OCI-LY3 (cell line): ENCODE measurements around the gene ARSJ.
A peak's percentile ranks its signal among the peaks of the same experiment; 100 is the strongest.

ENCODE experiments used
- H2AFZ ChIP-seq: fragments of 200-600, 300-600 bp; shearing (Covaris generic); 2 replicates; pipeline ENCODE4 v1.6.0; 2014; ENCODE audit warnings: antibody characterized with exemption, low read depth, low read length
- H3K27ac ChIP-seq: fragments of 200-600, 300-600 bp; sonication (generic); 2 replicates; pipeline ENCODE4 v1.5.1; 2014; ENCODE audit warnings: mild to moderate bottlenecking, low read length, moderate library complexity, mixed read lengths
- H3K27me3 ChIP-seq: fragments of 200-600, 300-600 bp; sonication (generic); 2 replicates; pipeline ENCODE4 v1.6.1; 2014; ENCODE audit warnings: low read depth, low read length, mixed read lengths
- H3K36me3 ChIP-seq: fragments of 200-600, 300-600 bp; sonication (generic); replicated peaks from 2 replicates; pipeline ENCODE3; 2014; ENCODE audit warnings: low read depth, low read length, mixed read lengths
- H3K4me1 ChIP-seq: fragments of 300-600, 200-600 bp; sonication (generic); 2 replicates; pipeline ENCODE4 v1.6.1; 2014; ENCODE audit warnings: low read length, mixed read lengths
- H3K4me2 ChIP-seq: fragments of 200-600, 300-600 bp; sonication (generic); 2 replicates; pipeline ENCODE4 v1.6.1; 2014; ENCODE audit warnings: low read length, mixed read lengths
- H3K4me3 ChIP-seq: fragments of 300-600, 200-600 bp; sonication (generic); 2 replicates; pipeline ENCODE4 v1.5.1; 2014; ENCODE audit warnings: antibody characterized with exemption, mild to moderate bottlenecking, low read length, moderate library complexity
- H3K79me2 ChIP-seq: fragments of 300-600, 200-600 bp; shearing (Covaris generic); 2 replicates; pipeline ENCODE4 v1.6.1; 2014; ENCODE audit warnings: mild to moderate bottlenecking, low read length, mixed read lengths
- H3K9ac ChIP-seq: fragments of 300-600, 200-600 bp; shearing (Covaris generic); 2 replicates; pipeline ENCODE4 v1.6.0; 2014; ENCODE audit warnings: mild to moderate bottlenecking, low read length, moderate library complexity
- H3K9me3 ChIP-seq: fragments of 200-600, 300-600 bp; shearing (Covaris generic); 2 replicates; pipeline ENCODE4 v1.6.1; 2014; ENCODE audit warnings: low read length, mixed read lengths; ENCODE audit not compliant: insufficient read depth
- H4K20me1 ChIP-seq: fragments of 200-600, 300-600 bp; sonication (generic); 2 replicates; pipeline ENCODE4 v1.6.1; 2016; ENCODE audit warnings: low read length, mixed read lengths; ENCODE audit not compliant: insufficient read depth
- EZH2phosphoT487 ChIP-seq: fragments of 200-600 bp; shearing (Covaris generic); IDR thresholded peaks from 2 replicates; pipeline ENCODE4 v1.6.1; 2018; ENCODE audit warnings: antibody characterized with exemption, mixed run types, low read depth
- TF ChIP-seq, protein P1 (sequence below): fragments of 200-600, 300-600 bp; sonication (generic); IDR thresholded peaks from 2 replicates; pipeline ENCODE4 v1.5.1; 2014; ENCODE audit warnings: antibody characterized with exemption, low read length, low read depth

The ARSJ gene

DNA sequence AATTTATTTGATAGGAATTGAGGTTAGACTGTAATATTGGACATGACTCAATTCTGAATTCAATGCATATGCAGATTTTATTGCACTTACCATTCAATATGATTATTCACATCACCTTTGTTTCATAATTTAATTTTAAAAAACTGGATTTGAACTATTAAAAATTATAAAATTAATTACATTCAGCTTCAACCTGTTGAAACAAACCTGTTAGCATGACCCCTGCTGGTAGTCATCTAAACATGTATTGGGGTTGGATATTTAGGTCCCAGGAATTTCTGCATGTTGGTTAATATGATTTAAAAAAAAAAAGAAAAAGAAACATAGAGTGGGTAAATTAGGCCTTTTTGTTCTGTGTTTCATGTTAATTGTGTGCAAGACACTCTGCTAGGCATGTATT is 85.9 kb downstream of the ARSJ start:
- H3K9ac ChIP-seq, result no peak overlapping the region
- H3K9me3 ChIP-seq, result no peaks in the 10 kb centered on the region
- no peaks in the 10 kb centered on the region for H3K4me1 ChIP-seq
- H3K36me3 ChIP-seq, result no peaks in the 10 kb centered on the region
- no peaks in the 10 kb centered on the region for H3K79me2 ChIP-seq
- 0 out of 2 replicates have a peak, but pooled peaks cover 13% of the 10 kb centered on the region for H3K27me3 ChIP-seq
- H4K20me1 ChIP-seq, result no peaks in the 10 kb centered on the region
- H3K4me3 ChIP-seq, result no peak overlapping the region
- no peak overlapping the region for H3K27ac ChIP-seq
- TF ChIP-seq, protein P1, sequence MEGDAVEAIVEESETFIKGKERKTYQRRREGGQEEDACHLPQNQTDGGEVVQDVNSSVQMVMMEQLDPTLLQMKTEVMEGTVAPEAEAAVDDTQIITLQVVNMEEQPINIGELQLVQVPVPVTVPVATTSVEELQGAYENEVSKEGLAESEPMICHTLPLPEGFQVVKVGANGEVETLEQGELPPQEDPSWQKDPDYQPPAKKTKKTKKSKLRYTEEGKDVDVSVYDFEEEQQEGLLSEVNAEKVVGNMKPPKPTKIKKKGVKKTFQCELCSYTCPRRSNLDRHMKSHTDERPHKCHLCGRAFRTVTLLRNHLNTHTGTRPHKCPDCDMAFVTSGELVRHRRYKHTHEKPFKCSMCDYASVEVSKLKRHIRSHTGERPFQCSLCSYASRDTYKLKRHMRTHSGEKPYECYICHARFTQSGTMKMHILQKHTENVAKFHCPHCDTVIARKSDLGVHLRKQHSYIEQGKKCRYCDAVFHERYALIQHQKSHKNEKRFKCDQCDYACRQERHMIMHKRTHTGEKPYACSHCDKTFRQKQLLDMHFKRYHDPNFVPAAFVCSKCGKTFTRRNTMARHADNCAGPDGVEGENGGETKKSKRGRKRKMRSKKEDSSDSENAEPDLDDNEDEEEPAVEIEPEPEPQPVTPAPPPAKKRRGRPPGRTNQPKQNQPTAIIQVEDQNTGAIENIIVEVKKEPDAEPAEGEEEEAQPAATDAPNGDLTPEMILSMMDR, result peak; percentile 50
- TF ChIP-seq EZH2phosphoT487, result no peak
- no peak overlapping the region for H3K4me2 ChIP-seq
- no peak overlapping the region for H2AFZ ChIP-seq

DNA sequence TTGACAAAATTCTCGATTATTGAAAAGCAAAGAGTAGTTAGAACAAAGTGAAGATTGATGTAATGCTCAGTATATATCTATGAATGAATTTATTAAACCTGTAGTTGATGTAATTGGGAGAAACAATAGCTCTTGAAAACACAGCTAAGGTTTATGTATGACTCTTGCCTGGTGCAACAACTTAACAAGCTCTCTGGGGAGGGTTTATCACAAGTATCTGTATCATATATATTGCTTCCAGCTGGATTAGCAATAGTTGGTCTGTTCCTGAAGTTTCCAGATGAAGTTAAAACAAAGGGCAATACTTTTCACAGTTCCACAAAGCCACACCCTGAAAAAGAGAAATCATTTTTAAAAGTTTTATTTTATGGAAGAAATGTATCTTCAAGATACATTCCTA is 91.4 kb downstream of the ARSJ start:
- no peaks in the 10 kb centered on the region for H3K79me2 ChIP-seq
- H3K4me1 ChIP-seq, result no peaks in the 10 kb centered on the region
- no peaks in the 10 kb centered on the region for H4K20me1 ChIP-seq
- H3K4me2 ChIP-seq, result no peak overlapping the region
- H3K27me3 ChIP-seq, result no peaks in the 10 kb centered on the region
- TF ChIP-seq EZH2phosphoT487, result no peak
- TF ChIP-seq, protein P1, result no peak
- H3K27ac ChIP-seq, result no peak overlapping the region
- no peaks in the 10 kb centered on the region for H3K36me3 ChIP-seq
- H3K4me3 ChIP-seq, result no peak overlapping the region
- no peak overlapping the region for H3K9ac ChIP-seq
- H3K9me3 ChIP-seq, result no peaks in the 10 kb centered on the region
- no peak overlapping the region for H2AFZ ChIP-seq

DNA sequence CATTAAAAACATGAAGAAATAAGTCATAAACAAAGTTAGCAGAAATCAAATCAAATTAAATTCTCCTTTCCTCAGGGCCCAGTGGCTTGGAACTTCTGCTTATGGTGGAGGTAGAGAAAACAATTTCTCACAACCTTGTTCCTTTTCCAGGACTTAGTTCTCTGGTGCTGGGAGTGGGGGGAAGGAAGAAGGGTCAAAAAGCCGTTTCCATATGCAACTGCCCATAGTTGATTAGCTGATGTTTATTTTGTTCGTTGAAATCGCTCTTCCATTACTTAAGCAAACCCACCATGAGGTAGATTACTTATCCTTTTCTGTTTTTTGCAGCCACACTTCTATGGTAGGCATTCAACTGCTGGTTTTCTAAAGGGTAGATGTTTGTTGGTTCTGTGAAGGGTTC is 94.2 kb downstream of the ARSJ start:
- no peak for TF ChIP-seq EZH2phosphoT487
- TF ChIP-seq, protein P1, result no peak
- Histone ChIP-seq H3K36me3 (no peaks in the 10 kb centered on the region), H3K4me2 (no peak overlapping the region), H3K9me3 (no peaks in the 10 kb centered on the region), H3K27me3 (no peaks in the 10 kb centered on the region), H3K9ac (no peak overlapping the region), H3K4me1 (no peaks in the 10 kb centered on the region), H2AFZ (no peak overlapping the region), H3K4me3 (no peak overlapping the region), H4K20me1 (no peaks in the 10 kb centered on the region), H3K27ac (no peak overlapping the region), H3K79me2 (no peaks in the 10 kb centered on the region)

DNA sequence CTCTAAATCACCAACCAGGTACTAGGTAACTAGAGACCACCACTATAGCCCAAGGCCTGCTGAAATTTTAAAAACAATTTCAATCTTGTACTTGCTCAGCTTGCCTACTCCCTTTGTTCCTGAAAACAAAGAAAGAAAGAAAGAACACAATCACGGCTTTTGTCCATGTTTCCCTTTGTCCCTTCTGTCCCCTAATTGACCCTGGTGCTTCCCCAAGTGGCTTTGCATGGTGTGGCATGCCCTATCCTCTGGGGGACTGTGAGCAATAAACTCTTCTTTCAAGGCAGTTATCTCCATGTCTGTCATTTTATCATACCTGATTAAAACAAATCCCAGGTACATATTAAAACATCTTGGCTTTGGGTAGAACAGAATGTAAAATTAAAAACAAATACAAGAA is 94.8 kb downstream of the ARSJ start:
- Histone ChIP-seq H3K4me3 (no peak overlapping the region), H3K27me3 (no peaks in the 10 kb centered on the region), H2AFZ (no peak overlapping the region), H3K9ac (no peak overlapping the region), H4K20me1 (no peaks in the 10 kb centered on the region), H3K4me1 (no peaks in the 10 kb centered on the region), H3K27ac (no peak overlapping the region), H3K79me2 (no peaks in the 10 kb centered on the region), H3K9me3 (no peaks in the 10 kb centered on the region), H3K36me3 (no peaks in the 10 kb centered on the region), H3K4me2 (no peak overlapping the region)
- no peak for TF ChIP-seq EZH2phosphoT487
- TF ChIP-seq, protein P1, result no peak
